KMS-11 (cell line): ENCODE data around the gene AP4E1.

Experiments
- H2AFZ ChIP-seq: fragments of 200-600 bp; sonication (generic); 2 replicates; pipeline ENCODE4 v1.6.1; 2016; ENCODE audit warnings: antibody characterized with exemption, mixed run types, low read depth
- H3K27ac ChIP-seq: fragments of 200-600 bp; sonication (generic); 2 replicates; pipeline ENCODE4 v1.6.1; 2016; ENCODE audit warnings: mild to moderate bottlenecking, mixed run types
- H3K27me3 ChIP-seq: fragments of 200-600 bp; sonication (generic); 2 replicates; pipeline ENCODE4 v1.6.1; 2017; ENCODE audit warnings: mild to moderate bottlenecking, low read depth, mixed run types, moderate library complexity; ENCODE audit not compliant: insufficient read depth
- H3K36me3 ChIP-seq: fragments of 200-600 bp; sonication (generic); 2 replicates; pipeline ENCODE4 v1.6.1; 2017; ENCODE audit warnings: mild to moderate bottlenecking, mixed run types; ENCODE audit not compliant: insufficient read depth
- H3K4me1 ChIP-seq: fragments of 200-600 bp; sonication (generic); 2 replicates; pipeline ENCODE4 v1.6.1; 2016; ENCODE audit warnings: mild to moderate bottlenecking, low read depth, mixed run types; ENCODE audit not compliant: poor library complexity, severe bottlenecking
- H3K4me2 ChIP-seq: fragments of 200-600 bp; sonication (generic); 2 replicates; pipeline ENCODE4 v1.7.0; 2016; ENCODE audit warnings: mild to moderate bottlenecking, mixed run types
- H3K4me3 ChIP-seq: fragments of 200-600 bp; sonication (generic); IDR thresholded peaks from 2 replicates; pipeline ENCODE4 v1.6.1; 2017; ENCODE audit warnings: low read depth, low read length, mixed read lengths; ENCODE audit not compliant: insufficient read depth
- H3K79me2 ChIP-seq: fragments of 200-600 bp; sonication (generic); 2 replicates; pipeline ENCODE4 v1.6.1; 2016; ENCODE audit warnings: low read depth, mixed run types; ENCODE audit not compliant: insufficient read depth
- H3K9ac ChIP-seq: fragments of 200-600 bp; sonication (generic); 2 replicates; pipeline ENCODE4 v1.6.1; 2016; ENCODE audit warnings: mild to moderate bottlenecking, mixed run types
- H4K20me1 ChIP-seq: fragments of 200-600 bp; sonication (generic); 2 replicates; pipeline ENCODE4 v1.6.1; 2016; ENCODE audit warnings: mild to moderate bottlenecking, mixed run types; ENCODE audit not compliant: insufficient read depth
- CTCF ChIP-seq: fragments of 200-600 bp; sonication (generic); conservative IDR thresholded peaks from 2 replicates; pipeline ENCODE4 v1.6.1; 2017; ENCODE audit warnings: low read depth, mild to moderate bottlenecking, antibody characterized with exemption, low read length, moderate library complexity, mixed read lengths

AP4E1 gene

GRCh38 chr15:51038162-51038973 lies 129.9 kb downstream of the AP4E1 start:
- no peak overlapping the region for H3K4me2 ChIP-seq
- TF ChIP-seq CTCF: no peak
- no peaks in the 10 kb centered on the region for H3K27me3 ChIP-seq
- no peaks in the 10 kb centered on the region for H3K36me3 ChIP-seq
- no peak overlapping the region for H3K4me3 ChIP-seq
- no peak overlapping the region for H3K9ac ChIP-seq
- H3K79me2 ChIP-seq: no peaks in the 10 kb centered on the region
- no peak overlapping the region for H2AFZ ChIP-seq
- no peak overlapping the region for H3K27ac ChIP-seq
- no peaks in the 10 kb centered on the region for H4K20me1 ChIP-seq
- H3K4me1 ChIP-seq: no peaks in the 10 kb centered on the region

- H3K27me3 ChIP-seq: no peaks in the 10 kb centered on the region
- no peak overlapping the region for H3K4me2 ChIP-seq
Measured at GRCh38 chr15:51038974-51039319, 130.5 kb downstream of the AP4E1 start.

GRCh38 chr15:51044037-51044727 lies 135.7 kb downstream of the AP4E1 start:
- H2AFZ ChIP-seq: no peak overlapping the region
- no peak for TF ChIP-seq CTCF
- H3K27me3 ChIP-seq: no peaks in the 10 kb centered on the region
- H3K79me2 ChIP-seq: no peaks in the 10 kb centered on the region
- H4K20me1 ChIP-seq: no peaks in the 10 kb centered on the region
- no peaks in the 10 kb centered on the region for H3K36me3 ChIP-seq
- no peak overlapping the region for H3K27ac ChIP-seq
- no peak overlapping the region for H3K4me3 ChIP-seq
- no peak overlapping the region for H3K4me2 ChIP-seq
- no peak overlapping the region for H3K9ac ChIP-seq
- no peaks in the 10 kb centered on the region for H3K4me1 ChIP-seq

More at GRCh38 chr15:51038974-51039319, 130.5 kb downstream of the AP4E1 start:
- TF ChIP-seq CTCF: no peak
- H3K4me3 ChIP-seq: no peak overlapping the region
- no peaks in the 10 kb centered on the region for H3K4me1 ChIP-seq
- no peak overlapping the region for H3K27ac ChIP-seq
- no peaks in the 10 kb centered on the region for H3K79me2 ChIP-seq
- H3K9ac ChIP-seq: no peak overlapping the region
- H4K20me1 ChIP-seq: no peaks in the 10 kb centered on the region
- H3K36me3 ChIP-seq: no peaks in the 10 kb centered on the region
- no peak overlapping the region for H2AFZ ChIP-seq

GRCh38 chr15:51046016-51046415 lies 137.5 kb downstream of the AP4E1 start:
- Histone ChIP-seq H3K27me3 (no peaks in the 10 kb centered on the region), H2AFZ (no peak overlapping the region), H3K4me3 (no peak overlapping the region), H3K4me2 (no peak overlapping the region), H3K4me1 (no peaks in the 10 kb centered on the region), H3K27ac (no peak overlapping the region), H3K79me2 (no peaks in the 10 kb centered on the region), H3K36me3 (no peaks in the 10 kb centered on the region), H4K20me1 (no peaks in the 10 kb centered on the region), H3K9ac (no peak overlapping the region)
- no peak for TF ChIP-seq CTCF
